ENCODE measurements around the gene PDZD2.

DNA sequence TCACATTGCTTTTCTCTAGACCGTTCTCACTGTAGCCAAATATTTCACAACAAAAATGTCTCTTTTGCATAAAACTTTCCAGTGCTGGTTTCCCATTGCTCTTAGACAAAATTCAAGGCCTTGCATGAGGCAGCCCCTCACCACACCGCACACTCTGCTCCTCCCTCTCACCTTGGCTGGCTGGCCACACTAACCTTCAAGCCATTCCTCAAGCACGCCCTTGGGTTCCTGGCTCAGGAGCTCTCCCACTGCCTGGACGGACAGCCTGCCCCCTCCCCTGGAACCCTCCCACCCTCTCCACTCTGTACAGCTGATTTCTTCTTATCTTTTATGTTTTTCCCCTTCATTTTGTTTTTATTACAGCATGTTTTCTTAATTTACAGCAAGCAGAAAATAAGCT, 83.2 kb downstream of the PDZD2 start:
- TF ChIP-seq POLR2A (IDR thresholded peaks at IDR 0.05) (no peak), EP300 (IDR thresholded peaks at IDR 0.05) (no peak)
- TF ChIP-seq, protein P1, sequence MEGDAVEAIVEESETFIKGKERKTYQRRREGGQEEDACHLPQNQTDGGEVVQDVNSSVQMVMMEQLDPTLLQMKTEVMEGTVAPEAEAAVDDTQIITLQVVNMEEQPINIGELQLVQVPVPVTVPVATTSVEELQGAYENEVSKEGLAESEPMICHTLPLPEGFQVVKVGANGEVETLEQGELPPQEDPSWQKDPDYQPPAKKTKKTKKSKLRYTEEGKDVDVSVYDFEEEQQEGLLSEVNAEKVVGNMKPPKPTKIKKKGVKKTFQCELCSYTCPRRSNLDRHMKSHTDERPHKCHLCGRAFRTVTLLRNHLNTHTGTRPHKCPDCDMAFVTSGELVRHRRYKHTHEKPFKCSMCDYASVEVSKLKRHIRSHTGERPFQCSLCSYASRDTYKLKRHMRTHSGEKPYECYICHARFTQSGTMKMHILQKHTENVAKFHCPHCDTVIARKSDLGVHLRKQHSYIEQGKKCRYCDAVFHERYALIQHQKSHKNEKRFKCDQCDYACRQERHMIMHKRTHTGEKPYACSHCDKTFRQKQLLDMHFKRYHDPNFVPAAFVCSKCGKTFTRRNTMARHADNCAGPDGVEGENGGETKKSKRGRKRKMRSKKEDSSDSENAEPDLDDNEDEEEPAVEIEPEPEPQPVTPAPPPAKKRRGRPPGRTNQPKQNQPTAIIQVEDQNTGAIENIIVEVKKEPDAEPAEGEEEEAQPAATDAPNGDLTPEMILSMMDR (IDR thresholded peaks at IDR 0.05) = no peak

All from sigmoid colon (tissue), 4 donors.